GM19023 (cell line): ENCODE data around the gene CAMK2B.

Experiments used
- ATAC-seq: cut with Tn5 transposase; IDR thresholded peaks from one replicate; pipeline ENCODE4 v1.9.1; 2021; ENCODE audit warnings: mild to moderate bottlenecking, moderate library complexity; ENCODE audit not compliant: unreplicated experiment

Gene CAMK2B

GRCh38 chr7:44232901-44233715 is 92.3 kb downstream of the CAMK2B start:
- ATAC-seq: no peak

GRCh38 chr7:44232396-44232795 is 93.0 kb downstream of the CAMK2B start:
- ATAC-seq: no peak

- no peak for ATAC-seq
Observed at GRCh38 chr7:44231088-44231487, 94.3 kb downstream of the CAMK2B start.

GRCh38 chr7:44230286-44230685 is 95.1 kb downstream of the CAMK2B start:
- ATAC-seq: no peak

- ATAC-seq: no peak
Observed at GRCh38 chr7:44229546-44230105, 95.8 kb downstream of the CAMK2B start.

- no peak for ATAC-seq
Observed at GRCh38 chr7:44228571-44229350, 96.6 kb downstream of the CAMK2B start.

GRCh38 chr7:44227911-44228310 is 97.5 kb downstream of the CAMK2B start:
- no peak for ATAC-seq

GRCh38 chr7:44226396-44226753 is 99.0 kb downstream of the CAMK2B start:
- ATAC-seq: no peak

GRCh38 chr7:44225566-44226395 is 99.6 kb downstream of the CAMK2B start:
- no peak for ATAC-seq

GRCh38 chr7:44224974-44225565 is 100.3 kb downstream of the CAMK2B start:
- no peak for ATAC-seq

- ATAC-seq: no peak
Observed at GRCh38 chr7:44224080-44224973, 101.1 kb downstream of the CAMK2B start.

GRCh38 chr7:44223362-44224079 is 101.9 kb downstream of the CAMK2B start:
- no peak for ATAC-seq

- no peak for ATAC-seq
Observed at GRCh38 chr7:44222776-44223261, 102.6 kb downstream of the CAMK2B start.

- no peak for ATAC-seq
Observed at GRCh38 chr7:44222074-44222473, 103.3 kb downstream of the CAMK2B start.

GRCh38 chr7:44221231-44221791 is 104.1 kb downstream of the CAMK2B start:
- ATAC-seq: no peak

GRCh38 chr7:44220358-44221112 is 104.9 kb downstream of the CAMK2B start:
- ATAC-seq: no peak

- no peak for ATAC-seq
Observed at GRCh38 chr7:44220046-44220357, 105.4 kb downstream of the CAMK2B start.
